GM12878 (cell line): Measurements from ENCODE around the gene SH3BP1. TPM values are rescaled to one million over a fixed set of nuclear protein-coding genes. Genes with fewer than 3 reads are reported as not detected.

ENCODE experiments used
- ATAC-seq: fragments of 200-7000 bp; cut with Tn5 transposase; 3 replicates; pipeline ENCODE4 v1.9.1; 2020; ENCODE audit warnings: mild to moderate bottlenecking, moderate library complexity
- BruUV-seq: library from RNA; stranded (reverse); fragments of 400-500 nt; replicated peaks from 2 replicates; lab custom pipeline; 2021; lab: Mats Ljungman, UMichigan
- CTCF ChIA-PET: fragments of 300-600 bp; sonication (Branson Sonifier 250); formaldehyde crosslinking; extraction: SDS; loops from one replicate; lab custom pipeline; 2021; ENCODE audit warnings: inconsistent platforms; lab: Yijun Ruan, JAX
- POLR2A ChIA-PET: fragments of 350-600 bp; formaldehyde crosslinking; extraction: SDS; loops from one replicate; lab custom pipeline; 2021; ENCODE audit warnings: inconsistent platforms; lab: Charles Lee
- RAD21 ChIA-PET: fragments of 300-600 bp; sonication (Branson Sonifier 250); formaldehyde crosslinking; loops from one replicate; lab custom pipeline; 2023; ENCODE audit warnings: antibody characterized with exemption; ENCODE audit not compliant: unreplicated experiment; lab: Charles Lee
- SMC1A ChIA-PET: fragments of 300-600 bp; sonication (Branson Sonifier 250); formaldehyde crosslinking; loops from one replicate; lab custom pipeline; 2023; ENCODE audit not compliant: unreplicated experiment, uncharacterized antibody; lab: Charles Lee
- DNase-seq: peaks from one replicate; pipeline ENCODE4 v3.0.0-alpha.2; 2011; ENCODE audit warnings: low read depth, low spot score
- FAIRE-seq: peaks from 3 replicates; lab custom pipeline; 2011; peaks lifted over from hg19 to GRCh38; lab: Jason Lieb, UNC
- H2AFZ ChIP-seq: 2 replicates; pipeline ENCODE4 v1.6.0; 2011; ENCODE audit warnings: low read depth, low read length, control low read depth; ENCODE audit not compliant: control insufficient read depth
- H3K27ac ChIP-seq: 2 replicates; pipeline ENCODE4 v1.5.1; 2011; ENCODE audit warnings: control low read depth; ENCODE audit not compliant: control insufficient read depth, insufficient read depth
- H3K27me3 ChIP-seq, 2 experiments: replicated peaks in 1 of 2; 2 replicates each; pipeline versions ENCODE4 v1.6.0 to v1.6.1; 2011; ENCODE audit warnings: low read length in 1 of 2; ENCODE audit not compliant: control insufficient read depth in 2 of 2, insufficient read depth in 2 of 2
- H3K36me3 ChIP-seq, 2 experiments: 2 replicates each; pipeline ENCODE4 v1.5.1; 2011; ENCODE audit warnings: low read length in 1 of 2; ENCODE audit not compliant: control insufficient read depth in 2 of 2, insufficient read depth in 2 of 2
- H3K4me1 ChIP-seq: 2 replicates; pipeline ENCODE4 v1.6.1; 2011; ENCODE audit warnings: mild to moderate bottlenecking, low read length, moderate library complexity, mixed read lengths; ENCODE audit not compliant: control insufficient read depth, insufficient read depth
- H3K4me2 ChIP-seq: 2 replicates; pipeline ENCODE4 v1.6.0; 2011; ENCODE audit warnings: control low read depth; ENCODE audit not compliant: control insufficient read depth, insufficient read depth
- H3K4me3 ChIP-seq: fragments of 200-600 bp; sonication (generic); 2 replicates; pipeline ENCODE4 v1.5.1; 2016
- H3K79me2 ChIP-seq: 2 replicates; pipeline ENCODE4 v1.6.0; 2011; ENCODE audit warnings: low read length; ENCODE audit not compliant: control insufficient read depth, insufficient read depth
- H3K9ac ChIP-seq: 2 replicates; pipeline ENCODE4 v1.8.0; 2011; ENCODE audit warnings: low read length, control low read depth, mixed read lengths; ENCODE audit not compliant: control insufficient read depth, insufficient read depth
- H3K9me3 ChIP-seq: replicated peaks from 3 replicates; pipeline ENCODE4 v1.5.1; 2011; ENCODE audit warnings: mild to moderate bottlenecking, low read length; ENCODE audit not compliant: control insufficient read depth, insufficient read depth
- H4K20me1 ChIP-seq: 2 replicates; pipeline ENCODE4 v1.6.0; 2011; ENCODE audit not compliant: control insufficient read depth, insufficient read depth
- ATF7 ChIP-seq: fragments of 450-650 bp; IDR thresholded peaks from 2 replicates; pipeline ENCODE4 v1.6.1; 2016; ENCODE audit warnings: low read depth, mild to moderate bottlenecking
- BACH1 ChIP-seq: fragments of 450-650 bp; IDR thresholded peaks from 2 replicates; pipeline ENCODE4 v1.6.1; 2017; ENCODE audit warnings: mild to moderate bottlenecking, borderline replicate concordance
- E2F4 ChIP-seq: IDR thresholded peaks from 2 replicates; pipeline ENCODE4 v1.6.1; 2012; ENCODE audit warnings: low read depth, low read length, improper control_type of control experiment
- ELK1 ChIP-seq: IDR thresholded peaks from 2 replicates; pipeline ENCODE4 v1.6.1; 2012; ENCODE audit warnings: low read depth, low read length, improper control_type of control experiment
- IKZF1 ChIP-seq: fragments of 450-650 bp; conservative IDR thresholded peaks from 2 replicates; pipeline ENCODE4 v1.6.1; 2017; ENCODE audit warnings: antibody characterized with exemption, mild to moderate bottlenecking
- KAT2A ChIP-seq: conservative IDR thresholded peaks from 2 replicates; pipeline ENCODE4 v1.6.1; 2011; ENCODE audit warnings: low read depth, low read length; ENCODE audit not compliant: control insufficient read depth
- MYB ChIP-seq: fragments of 150-350 bp; IDR thresholded peaks from 2 replicates; pipeline ENCODE4 v1.6.1; 2014; ENCODE audit warnings: mild to moderate bottlenecking, low read depth, low read length, borderline replicate concordance
- NRF1 ChIP-seq: conservative IDR thresholded peaks from 2 replicates; pipeline ENCODE4 v1.6.1; 2011; ENCODE audit warnings: mild to moderate bottlenecking, low read depth, low read length, improper control_type of control experiment
- SREBF2 ChIP-seq: IDR thresholded peaks from 2 replicates; pipeline ENCODE4 v1.6.1; 2012; ENCODE audit warnings: mild to moderate bottlenecking, low read length
- YBX1 ChIP-seq: fragments of 450-650 bp; IDR thresholded peaks from 2 replicates; pipeline ENCODE4 v1.6.1; 2016; ENCODE audit warnings: antibody characterized with exemption
- ZNF24 ChIP-seq: fragments of 450-650 bp; IDR thresholded peaks from 2 replicates; pipeline ENCODE4 v1.6.1; 2017; ENCODE audit warnings: antibody characterized with exemption, mild to moderate bottlenecking
- ZNF384 ChIP-seq: IDR thresholded peaks from 2 replicates; pipeline ENCODE4 v1.6.1; 2012; ENCODE audit warnings: low read depth, mild to moderate bottlenecking, low read length, improper control_type of control experiment, borderline replicate concordance
- ZNF687 ChIP-seq: fragments of 450-650 bp; IDR thresholded peaks from 2 replicates; pipeline ENCODE4 v1.6.1; 2017; ENCODE audit warnings: mild to moderate bottlenecking, moderate library complexity
- WGBS: methylation state at CpG from one replicate; pipeline ENCODE4 v1.1.6; 2016; ENCODE audit warnings: low lambda C conversion rate; ENCODE audit not compliant: insufficient replicate concordance, insufficient coverage; ENCODE audit errors: missing lambda C conversion rate; 5-methylcytosine and 5-hydroxymethylcytosine counted together
- in situ Hi-C: fragments of 300-500 bp; cut with MboI; formaldehyde crosslinking; loops from 9 replicates; pipeline ENCODE4 v1.14.3; 2018; ENCODE audit warnings: mixed read lengths
- intact Hi-C: fragments of 100-400 bp; cut with micrococcal nuclease; formaldehyde crosslinking; loops from one replicate; pipeline ENCODE4 v1.14.2; 2022; ENCODE audit not compliant: unreplicated experiment
- polyA plus RNA-seq, 11 experiments: library from polyadenylated mRNA; depleted of rRNA in 4 of 11; unstranded in 6 of 11; stranded (reverse) in 5 of 11; fragments of >200 nt; fragmentation: Nextera tagmentation in 4 of 11; fragmentation: Illumina TruSeq in 1 of 11; extraction: Ambion mirVana in 4 of 11; extraction: Trizol in 1 of 11; gene quantifications; 1 replicate in 1 of 11; 2 replicates in 10 of 11; pipeline versions ENCODE4 v1.2.1 to v1.2.3, GENCODE V29; 2011 to 2016; ENCODE audit warnings: inconsistent platforms in 2 of 11, missing spikeins in 2 of 11, low read depth in 1 of 11
- total RNA-seq, 4 experiments: library from RNA; depleted of rRNA in 3 of 4; stranded (reverse); fragments of >200 nt in 3 of 4; fragmentation: Illumina TruSeq in 1 of 4; extraction: Trizol in 1 of 4; gene quantifications; 2 replicates each; pipeline versions ENCODE4 v1.2.1 to v1.2.3, GENCODE V29; 2013 to 2021

SH3BP1 gene
- total and polyA plus RNA-seq, 10 of the 15 experiments (the other 5 are each of a cell fraction or from before 2014, with no cell fraction given) = 0.29 to 70.5 (median 22.5) TPM

- H4K20me1 ChIP-seq = no peaks in the 10 kb centered on the region
- no TSS peak for BruUV-seq
- TF ChIP-seq KAT2A = no peak
- TF ChIP-seq IKZF1 = no peak
- no peak for TF ChIP-seq ATF7
- TF ChIP-seq MYB = no peak
- TF ChIP-seq YBX1 = no peak
- no peak for TF ChIP-seq ELK1
- no peak for TF ChIP-seq ZNF24
- TF ChIP-seq SREBF2 = no peak
- no peak for TF ChIP-seq BACH1
- TF ChIP-seq NRF1 = no peak
- TF ChIP-seq E2F4 = no peak
- TF ChIP-seq ZNF384 = no peak
- TF ChIP-seq ZNF687 = no peak
These were observed 25.0 kb downstream of the SH3BP1 start for GRCh38 chr22:37664249-37665101.

More at GRCh38 chr22:37664249-37665101, 25.0 kb downstream of the SH3BP1 start:
- 86% methylated on average over 16 of the region's 16 CpGs for WGBS
- POLR2A ChIA-PET = interaction anchor here (0.7 to 9.6 kb wide), 2 partner anchors 16 to 490 kb away, joined by 4 to 209 read pairs; partner anchors contain the start of genes LGALS1 and NOL12
- no peak overlapping the region for H3K4me3 ChIP-seq
- no peaks in the 10 kb centered on the region for H3K9me3 ChIP-seq
- intact Hi-C loops (no loop called here), in situ Hi-C loops (no loop called here)
- CTCF ChIA-PET = interaction anchor here (10.3 to 11.7 kb wide), 2 partner anchors 14 to 24 kb away, joined by 261 to 414 read pairs; partner anchors contain the start of genes LGALS1, NOL12 and SH3BP1
- no peak for FAIRE-seq
- SMC1A ChIA-PET = interaction anchor here (1.4 to 7.9 kb wide), 2 partner anchors 11 to 18 kb away, joined by 8 to 157 read pairs; partner anchors contain the start of genes LGALS1 and NOL12
- no peak overlapping the region for H3K27ac ChIP-seq
- no peak for DNase-seq
- no peaks in the 10 kb centered on the region for H3K27me3 ChIP-seq
- no peak overlapping the region for H2AFZ ChIP-seq
- H3K36me3 ChIP-seq = peaks cover 0 to 12% of the 10 kb centered on the region in 2 experiments; a peak in 3 of 4 replicates
- RAD21 ChIA-PET = interaction anchor here (0.6 to 9.1 kb wide), 3 partner anchors 18 to 42 kb away, joined by 3 to 173 read pairs (median 164); partner anchors contain the start of genes NOL12 and SH3BP1
- no peak for ATAC-seq
- H3K79me2 ChIP-seq = peaks cover 40% of the 10 kb centered on the region
- no peak overlapping the region for H3K4me2 ChIP-seq
- H3K4me1 ChIP-seq = peaks cover 12% of the 10 kb centered on the region
- H3K9ac ChIP-seq = no peak overlapping the region
